ENCODE results near the gene SPTB.

SPTB gene

GRCh38 chr14:64795211-64795610 is 84.5 kb downstream of the SPTB start:
- no peak overlapping the region for H3K4me3 ChIP-seq (ENCODE audit: low read depth, low read length)
- H3K36me3 ChIP-seq, result no peaks in the 10 kb centered on the region
- TF ChIP-seq CTCF (IDR thresholded peaks at IDR 0.05; ENCODE audit: low read depth, low read length), result no peak
- H3K27me3 ChIP-seq, result no peaks in the 10 kb centered on the region
- peaks cover 3% of the 10 kb centered on the region; the same call in 1 of the 2 replicates for H3K4me1 ChIP-seq
- DNase-seq, result no peak
- no peaks in the 10 kb centered on the region for H3K9me3 ChIP-seq

DNA sequence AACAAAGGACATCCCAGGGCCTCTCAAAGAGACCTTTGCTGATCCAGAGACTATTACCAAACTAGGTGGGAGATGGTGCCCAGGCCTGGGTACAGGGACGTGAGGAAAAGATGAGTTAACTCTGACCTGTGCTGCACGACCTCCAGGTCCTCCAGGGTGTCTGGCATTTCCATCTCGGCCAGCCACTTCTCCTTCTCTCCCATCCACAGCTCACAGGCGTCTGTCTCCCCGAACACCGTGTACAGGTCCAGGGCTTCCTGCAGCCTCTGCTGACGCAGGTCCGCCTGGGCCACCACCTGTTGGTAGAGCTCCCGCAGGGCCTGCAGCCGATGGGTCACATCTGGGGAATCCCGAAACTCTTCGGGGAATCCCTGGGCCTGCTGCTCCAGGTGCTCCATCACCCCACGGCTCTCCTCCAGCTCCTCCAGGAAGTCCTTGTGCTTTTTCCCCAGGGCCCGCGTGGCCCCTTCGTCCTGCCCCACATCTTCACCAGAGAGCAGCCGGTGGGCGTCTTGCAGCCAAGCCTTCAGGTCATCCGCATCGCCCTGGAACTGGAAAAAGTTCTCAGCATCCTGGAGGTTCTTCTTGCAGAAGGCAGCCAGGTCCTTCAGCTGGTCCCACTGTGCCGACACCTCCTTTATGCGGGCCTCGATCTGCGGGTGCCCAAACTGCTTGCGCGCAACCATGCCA is 86.7 kb downstream of the SPTB start:
- no peak for TF ChIP-seq CTCF (IDR thresholded peaks at IDR 0.05; ENCODE audit: low read depth, low read length)
- Histone ChIP-seq H3K4me3 (ENCODE audit: low read depth, low read length) (no peak overlapping the region), H3K4me1 (peaks cover 3% of the 10 kb centered on the region; the same call in 1 of the 2 replicates), H3K27me3 (no peaks in the 10 kb centered on the region), H3K9me3 (no peaks in the 10 kb centered on the region), H3K36me3 (no peaks in the 10 kb centered on the region)
- no peak for DNase-seq

DNA sequence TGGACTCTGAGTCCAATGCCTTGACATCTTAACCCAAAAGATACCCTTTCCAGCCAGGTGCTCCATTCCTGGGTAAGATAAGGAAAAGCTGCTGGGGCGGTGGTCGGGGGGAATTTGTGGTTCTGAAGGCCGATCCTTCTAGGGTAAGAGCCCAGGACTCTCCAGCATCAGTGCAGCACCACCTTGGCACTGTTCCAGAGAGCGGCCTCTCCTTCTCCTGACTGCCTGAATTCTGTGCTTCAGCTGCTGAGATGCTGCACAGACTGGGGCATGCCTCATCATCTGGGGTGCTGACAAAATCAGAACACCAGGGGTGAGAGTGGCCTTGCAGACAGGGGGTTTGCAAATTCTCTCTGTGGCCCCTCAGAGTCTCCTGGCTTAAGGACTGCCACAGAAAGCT is 87.5 kb downstream of the SPTB start:
- peaks cover 3% of the 10 kb centered on the region; the same call in 1 of the 2 replicates for H3K4me1 ChIP-seq
- no peak overlapping the region for H3K4me3 ChIP-seq (ENCODE audit: low read depth, low read length)
- no peaks in the 10 kb centered on the region for H3K27me3 ChIP-seq
- H3K9me3 ChIP-seq, result no peaks in the 10 kb centered on the region
- peak; percentile 36 for DNase-seq
- no peak for TF ChIP-seq CTCF (IDR thresholded peaks at IDR 0.05; ENCODE audit: low read depth, low read length)
- no peaks in the 10 kb centered on the region for H3K36me3 ChIP-seq

DNA sequence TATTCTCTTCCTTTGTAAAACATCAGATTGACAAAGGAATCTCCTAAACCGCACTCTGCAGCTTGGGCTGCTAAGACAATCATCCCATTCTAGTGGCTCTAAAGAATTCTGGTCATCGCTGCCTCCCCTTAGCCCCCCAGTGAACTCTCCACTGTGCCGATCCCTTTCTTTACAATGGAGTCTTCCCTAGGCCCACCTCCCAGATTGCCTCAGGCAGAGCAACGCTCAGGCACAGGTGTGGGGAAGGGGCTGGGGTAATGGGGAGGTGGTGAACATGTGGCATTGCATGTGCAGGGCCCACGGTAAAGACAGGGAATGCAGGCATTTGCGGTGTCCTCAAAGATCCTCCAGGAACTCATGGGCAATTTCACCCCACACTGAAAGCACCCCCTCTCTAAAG is 89.2 kb downstream of the SPTB start:
- Histone ChIP-seq H3K36me3 (no peaks in the 10 kb centered on the region), H3K9me3 (no peaks in the 10 kb centered on the region), H3K4me3 (ENCODE audit: low read depth, low read length) (no peak overlapping the region), H3K4me1 (no peaks in the 10 kb centered on the region; the same call in 1 of the 2 replicates), H3K27me3 (no peaks in the 10 kb centered on the region)
- no peak for DNase-seq
- TF ChIP-seq CTCF (IDR thresholded peaks at IDR 0.05; ENCODE audit: low read depth, low read length), result no peak

GRCh38 chr14:64789696-64790095 is 90.0 kb downstream of the SPTB start:
- H3K27me3 ChIP-seq, result no peaks in the 10 kb centered on the region
- DNase-seq, result no peak

More at GRCh38 chr14:64789696-64790095, 90.0 kb downstream of the SPTB start:
- TF ChIP-seq CTCF (IDR thresholded peaks at IDR 0.05; ENCODE audit: low read depth, low read length), result no peak
- Histone ChIP-seq H3K4me3 (ENCODE audit: low read depth, low read length) (no peak overlapping the region), H3K36me3 (no peaks in the 10 kb centered on the region), H3K4me1 (no peaks in the 10 kb centered on the region), H3K9me3 (no peaks in the 10 kb centered on the region)

Measured in BE2C (cell line).